OCI-LY3 (cell line): ENCODE measurements around the gene HRH1.
"Not testable (repeated sequence)": the region's sequence is repeated elsewhere in the genome, so short reads cannot be mapped to it uniquely, and the experiment has no call there.

Experiments
- H2AFZ ChIP-seq: fragments of 200-600, 300-600 bp; shearing (Covaris generic); 2 replicates; pipeline ENCODE4 v1.6.0; 2014; ENCODE audit warnings: antibody characterized with exemption, low read depth, low read length
- H3K27ac ChIP-seq: fragments of 200-600, 300-600 bp; sonication (generic); 2 replicates; pipeline ENCODE4 v1.5.1; 2014; ENCODE audit warnings: mild to moderate bottlenecking, low read length, moderate library complexity, mixed read lengths
- H3K27me3 ChIP-seq: fragments of 200-600, 300-600 bp; sonication (generic); 2 replicates; pipeline ENCODE4 v1.6.1; 2014; ENCODE audit warnings: low read depth, low read length, mixed read lengths
- H3K36me3 ChIP-seq: fragments of 200-600, 300-600 bp; sonication (generic); replicated peaks from 2 replicates; pipeline ENCODE3; 2014; ENCODE audit warnings: low read depth, low read length, mixed read lengths
- H3K4me1 ChIP-seq: fragments of 300-600, 200-600 bp; sonication (generic); 2 replicates; pipeline ENCODE4 v1.6.1; 2014; ENCODE audit warnings: low read length, mixed read lengths
- H3K4me2 ChIP-seq: fragments of 200-600, 300-600 bp; sonication (generic); 2 replicates; pipeline ENCODE4 v1.6.1; 2014; ENCODE audit warnings: low read length, mixed read lengths
- H3K4me3 ChIP-seq: fragments of 300-600, 200-600 bp; sonication (generic); 2 replicates; pipeline ENCODE4 v1.5.1; 2014; ENCODE audit warnings: antibody characterized with exemption, mild to moderate bottlenecking, low read length, moderate library complexity
- H3K79me2 ChIP-seq: fragments of 300-600, 200-600 bp; shearing (Covaris generic); 2 replicates; pipeline ENCODE4 v1.6.1; 2014; ENCODE audit warnings: mild to moderate bottlenecking, low read length, mixed read lengths
- H3K9ac ChIP-seq: fragments of 300-600, 200-600 bp; shearing (Covaris generic); 2 replicates; pipeline ENCODE4 v1.6.0; 2014; ENCODE audit warnings: mild to moderate bottlenecking, low read length, moderate library complexity
- H3K9me3 ChIP-seq: fragments of 200-600, 300-600 bp; shearing (Covaris generic); 2 replicates; pipeline ENCODE4 v1.6.1; 2014; ENCODE audit warnings: low read length, mixed read lengths; ENCODE audit not compliant: insufficient read depth
- H4K20me1 ChIP-seq: fragments of 200-600, 300-600 bp; sonication (generic); 2 replicates; pipeline ENCODE4 v1.6.1; 2016; ENCODE audit warnings: low read length, mixed read lengths; ENCODE audit not compliant: insufficient read depth
- CTCF ChIP-seq: fragments of 200-600, 300-600 bp; sonication (generic); IDR thresholded peaks from 2 replicates; pipeline ENCODE4 v1.5.1; 2014; ENCODE audit warnings: antibody characterized with exemption, low read length, low read depth
- EZH2phosphoT487 ChIP-seq: fragments of 200-600 bp; shearing (Covaris generic); IDR thresholded peaks from 2 replicates; pipeline ENCODE4 v1.6.1; 2018; ENCODE audit warnings: antibody characterized with exemption, mixed run types, low read depth

Gene HRH1

GRCh38 chr3:11213810-11214450, 59.6 kb downstream of the HRH1 start:
- TF ChIP-seq CTCF: no peak
- TF ChIP-seq EZH2phosphoT487: no peak
- Histone ChIP-seq H3K27me3 (peaks cover 6% of the 10 kb centered on the region), H4K20me1 (no peaks in the 10 kb centered on the region), H3K79me2 (no peaks in the 10 kb centered on the region), H3K9me3 (no peaks in the 10 kb centered on the region), H2AFZ (no peak overlapping the region), H3K4me2 (no peak overlapping the region), H3K27ac (no peak overlapping the region), H3K36me3 (no peaks in the 10 kb centered on the region), H3K9ac (no peak overlapping the region), H3K4me3 (no peak overlapping the region), H3K4me1 (no peaks in the 10 kb centered on the region)

GRCh38 chr3:11214451-11214978, 60.2 kb downstream of the HRH1 start:
- no peak overlapping the region for H2AFZ ChIP-seq
- no peaks in the 10 kb centered on the region for H3K4me1 ChIP-seq
- H3K79me2 ChIP-seq: no peaks in the 10 kb centered on the region
- H3K27me3 ChIP-seq: peaks cover 6% of the 10 kb centered on the region
- no peak overlapping the region for H3K4me2 ChIP-seq
- TF ChIP-seq EZH2phosphoT487: no peak
- TF ChIP-seq CTCF: no peak
- H3K9ac ChIP-seq: no peak overlapping the region
- no peaks in the 10 kb centered on the region for H3K36me3 ChIP-seq
- no peaks in the 10 kb centered on the region for H3K9me3 ChIP-seq
- H3K4me3 ChIP-seq: no peak overlapping the region
- H3K27ac ChIP-seq: no peak overlapping the region
- no peaks in the 10 kb centered on the region for H4K20me1 ChIP-seq

- not testable (repeated sequence) for H3K4me2 ChIP-seq, H3K4me1 ChIP-seq, H3K27ac ChIP-seq, H2AFZ ChIP-seq, H3K4me3 ChIP-seq, H4K20me1 ChIP-seq, H3K79me2 ChIP-seq, H3K9ac ChIP-seq, H3K9me3 ChIP-seq, H3K36me3 ChIP-seq
- H3K27me3 ChIP-seq: peaks cover 14% of the 10 kb centered on the region
Measured at GRCh38 chr3:11217370-11217769, 63.1 kb downstream of the HRH1 start.

- Histone ChIP-seq H4K20me1 (no peaks in the 10 kb centered on the region), H3K27me3 (peaks cover 8% of the 10 kb centered on the region; the same call in 1 of the 2 replicates), H2AFZ (no peak overlapping the region), H3K9ac (no peak overlapping the region), H3K36me3 (no peaks in the 10 kb centered on the region), H3K79me2 (no peaks in the 10 kb centered on the region), H3K27ac (no peak overlapping the region), H3K9me3 (no peaks in the 10 kb centered on the region), H3K4me2 (no peak overlapping the region), H3K4me1 (no peaks in the 10 kb centered on the region), H3K4me3 (no peak overlapping the region)
- TF ChIP-seq EZH2phosphoT487 (no peak), CTCF (no peak)
Measured at GRCh38 chr3:11220230-11220629, 65.9 kb downstream of the HRH1 start.
